GM18499 (cell line): ENCODE measurements around the gene UBAC1.
"Not testable (repeated sequence)": the region's sequence is repeated elsewhere in the genome, so short reads cannot be mapped to it uniquely, and the experiment has no call there.

Source experiments
- ATAC-seq: cut with Tn5 transposase; IDR thresholded peaks from one replicate; pipeline ENCODE4 v1.9.1; 2021; ENCODE audit warnings: moderate number of reproducible peaks; ENCODE audit not compliant: insufficient read depth, unreplicated experiment

Gene UBAC1

DNA sequence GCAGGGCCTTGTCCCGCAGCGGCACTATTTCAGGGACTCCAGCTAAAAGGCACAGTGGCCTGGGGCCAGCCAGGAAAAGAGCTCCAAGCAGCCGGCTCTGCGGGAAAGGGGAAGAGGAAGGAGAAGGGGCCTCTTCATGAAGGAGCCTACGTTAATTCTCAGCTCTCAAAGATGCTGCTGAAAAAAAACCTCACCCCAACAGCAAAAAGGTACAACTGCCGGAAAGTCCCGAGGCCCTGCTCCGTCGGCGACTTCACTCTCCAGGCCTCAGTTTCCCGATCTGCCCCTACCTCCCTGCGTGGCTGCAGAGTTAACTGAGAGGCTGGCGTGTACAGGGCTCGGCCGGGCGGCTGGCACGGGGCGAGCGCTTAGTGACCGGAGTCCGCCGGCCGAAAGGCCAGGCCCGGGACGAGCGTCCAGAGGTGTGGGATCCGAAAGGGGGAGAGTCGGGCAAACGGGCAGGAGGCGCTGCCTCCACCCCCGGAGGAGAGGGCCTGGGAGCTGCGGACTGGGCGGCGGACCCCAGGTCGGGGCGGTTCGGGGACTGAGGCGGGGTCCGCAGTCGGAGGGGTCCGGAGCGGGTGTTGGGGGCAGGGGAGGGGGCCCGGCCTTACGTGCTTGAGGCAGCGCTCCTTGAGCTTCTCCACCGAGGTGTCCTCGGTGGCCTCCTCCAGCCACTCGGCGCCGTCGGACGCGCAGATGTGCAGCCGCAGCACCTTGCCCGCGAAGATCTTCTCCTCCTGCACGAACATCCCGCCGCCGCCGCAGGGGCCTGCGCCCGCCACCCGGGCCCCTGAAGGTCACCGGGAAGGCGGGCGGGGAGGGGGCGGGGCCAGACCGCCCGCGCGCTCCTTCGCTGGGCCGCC lies 529 bp downstream of the UBAC1 start:
- ATAC-seq: no peak

DNA sequence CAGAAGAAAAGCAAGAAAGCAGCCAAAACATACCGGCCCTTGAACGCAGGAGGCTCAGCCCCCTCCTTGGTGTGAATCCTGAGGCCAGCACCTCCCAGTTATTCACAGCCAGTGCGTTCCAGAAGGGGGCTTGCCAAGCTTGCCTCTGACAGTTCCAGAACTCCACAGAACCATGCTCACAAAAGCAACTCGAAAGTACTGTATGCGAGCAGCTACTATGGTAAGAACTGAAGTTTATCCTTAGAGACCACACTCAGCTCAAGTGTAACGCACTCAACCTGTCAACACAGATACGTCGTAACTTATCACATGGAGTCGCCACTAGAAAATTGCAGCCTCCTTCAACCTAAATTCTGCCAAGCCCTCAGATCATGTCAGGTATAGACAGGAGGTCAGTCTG lies 1.4 kb downstream of the UBAC1 start:
- no peak for ATAC-seq

DNA sequence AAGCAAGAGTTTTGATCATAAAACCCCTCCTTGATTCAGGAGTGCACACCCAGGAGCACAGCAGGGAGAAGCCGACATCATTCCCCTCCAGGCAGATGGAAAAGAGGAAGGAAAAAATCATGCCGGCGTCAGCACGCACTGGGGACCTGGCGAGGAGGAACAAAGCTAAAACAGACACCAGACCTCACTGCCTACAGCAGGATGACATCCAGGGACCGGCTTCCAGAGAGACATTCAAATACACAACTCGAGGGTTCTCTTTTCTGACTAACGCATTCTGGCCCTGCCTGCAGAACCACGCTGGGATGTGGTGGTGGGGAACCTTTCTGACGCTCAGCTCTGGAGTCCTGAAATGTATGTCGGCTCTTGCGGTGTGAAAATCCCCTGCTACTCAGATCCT lies 2.7 kb downstream of the UBAC1 start:
- no peak for ATAC-seq

DNA sequence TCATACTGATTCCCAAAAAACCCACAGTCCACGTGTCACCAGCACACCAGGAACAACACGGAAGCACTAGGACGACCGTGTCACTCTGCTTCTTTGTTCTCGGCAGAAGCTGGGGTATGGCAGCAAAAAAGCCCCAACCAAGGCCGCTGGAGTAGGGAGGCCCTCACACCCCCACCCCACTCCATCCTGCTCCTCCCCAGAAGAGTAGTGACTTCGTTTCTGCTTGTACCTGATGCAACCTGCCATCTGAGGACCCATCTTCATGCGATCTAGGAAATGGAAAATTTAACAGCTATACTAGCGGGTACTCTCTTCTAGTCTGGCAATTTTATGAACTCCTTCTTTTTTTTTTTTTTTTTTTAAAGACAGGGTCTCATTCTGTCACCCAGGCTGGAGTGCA lies 3.7 kb downstream of the UBAC1 start:
- no peak for ATAC-seq

DNA sequence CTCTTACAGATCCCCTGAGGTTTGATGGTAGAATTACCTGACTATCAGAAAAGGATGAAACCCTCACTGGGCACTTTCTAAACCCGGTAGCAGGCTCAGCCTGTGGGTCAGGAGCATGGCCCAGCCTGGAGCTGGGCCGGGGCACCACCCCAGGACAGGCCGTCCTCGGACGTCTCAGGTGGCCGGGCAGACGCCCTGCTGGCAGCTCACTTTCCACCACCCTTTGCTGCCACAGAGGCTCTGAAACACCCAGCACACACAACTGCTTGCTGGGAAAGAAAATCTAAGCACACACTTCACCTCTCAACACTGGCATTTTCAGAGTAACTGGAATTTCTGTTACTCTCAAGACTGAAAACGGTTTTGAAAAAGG lies 4.4 kb downstream of the UBAC1 start:
- no peak for ATAC-seq

DNA sequence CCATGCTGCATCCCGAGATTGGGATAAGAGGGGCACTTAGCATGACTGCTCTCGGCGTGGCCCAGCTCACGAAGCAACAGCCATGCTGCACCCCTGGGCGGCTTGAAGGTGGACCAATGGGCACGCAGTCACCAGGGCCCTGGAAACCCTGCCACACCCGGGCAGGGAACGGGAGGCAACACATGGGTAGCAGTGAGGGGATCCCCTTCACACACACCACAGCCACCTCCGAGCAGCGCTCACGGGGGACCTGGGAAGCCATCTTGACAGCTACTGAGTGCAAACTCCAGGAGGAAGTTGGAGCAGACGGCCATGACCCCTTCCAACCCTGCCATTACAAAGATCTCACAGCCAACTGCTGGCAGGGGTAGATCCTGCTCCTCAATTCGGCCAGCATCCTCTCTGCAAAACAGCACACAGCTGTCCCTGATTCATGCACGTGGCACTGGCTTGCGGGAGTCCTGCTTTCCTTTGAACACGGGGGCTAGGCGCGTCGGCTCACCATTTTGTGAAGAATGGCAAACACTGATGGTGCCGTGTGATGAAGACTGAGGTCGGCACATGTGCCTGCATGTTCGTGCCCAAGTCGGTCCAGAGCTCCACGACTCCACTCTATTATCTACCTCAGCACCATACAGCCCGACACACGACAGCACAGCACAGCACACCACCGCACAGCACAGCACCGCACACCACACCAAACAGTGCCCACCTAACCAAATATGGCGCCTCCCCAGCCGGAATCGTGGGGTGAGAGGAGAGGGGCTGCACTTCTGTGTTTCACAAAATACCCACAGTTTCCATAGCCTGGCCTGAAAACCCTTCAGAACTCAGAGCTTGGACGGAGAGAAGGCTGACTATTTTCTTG lies 5.0 kb downstream of the UBAC1 start:
- no peak for ATAC-seq

DNA sequence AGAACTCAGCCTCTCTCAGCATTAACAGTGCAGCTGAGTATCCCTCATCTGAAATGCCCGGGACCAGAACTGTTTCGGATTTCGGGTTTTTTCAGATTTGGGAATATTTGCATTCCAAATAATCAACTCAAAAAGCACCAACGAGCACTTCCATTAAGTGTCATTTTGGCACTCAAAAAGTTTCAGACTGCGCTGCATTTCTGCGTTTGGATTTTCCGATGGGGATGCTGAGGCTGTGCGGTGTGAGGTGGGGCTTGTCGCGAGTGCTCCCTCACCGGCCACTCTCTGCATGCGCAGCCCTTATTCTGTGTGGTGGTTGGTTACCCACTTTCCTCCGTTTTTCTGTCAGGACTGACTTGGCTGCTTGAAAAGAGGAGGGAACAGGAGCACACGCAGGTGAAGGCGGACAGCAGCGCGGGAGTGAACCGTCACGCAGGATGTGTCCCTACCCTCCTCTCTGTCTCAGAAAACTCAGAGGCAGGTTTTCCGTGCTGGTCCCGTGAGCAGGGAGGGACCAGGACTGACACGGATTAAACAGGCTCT lies 8.4 kb downstream of the UBAC1 start:
- no peak for ATAC-seq

DNA sequence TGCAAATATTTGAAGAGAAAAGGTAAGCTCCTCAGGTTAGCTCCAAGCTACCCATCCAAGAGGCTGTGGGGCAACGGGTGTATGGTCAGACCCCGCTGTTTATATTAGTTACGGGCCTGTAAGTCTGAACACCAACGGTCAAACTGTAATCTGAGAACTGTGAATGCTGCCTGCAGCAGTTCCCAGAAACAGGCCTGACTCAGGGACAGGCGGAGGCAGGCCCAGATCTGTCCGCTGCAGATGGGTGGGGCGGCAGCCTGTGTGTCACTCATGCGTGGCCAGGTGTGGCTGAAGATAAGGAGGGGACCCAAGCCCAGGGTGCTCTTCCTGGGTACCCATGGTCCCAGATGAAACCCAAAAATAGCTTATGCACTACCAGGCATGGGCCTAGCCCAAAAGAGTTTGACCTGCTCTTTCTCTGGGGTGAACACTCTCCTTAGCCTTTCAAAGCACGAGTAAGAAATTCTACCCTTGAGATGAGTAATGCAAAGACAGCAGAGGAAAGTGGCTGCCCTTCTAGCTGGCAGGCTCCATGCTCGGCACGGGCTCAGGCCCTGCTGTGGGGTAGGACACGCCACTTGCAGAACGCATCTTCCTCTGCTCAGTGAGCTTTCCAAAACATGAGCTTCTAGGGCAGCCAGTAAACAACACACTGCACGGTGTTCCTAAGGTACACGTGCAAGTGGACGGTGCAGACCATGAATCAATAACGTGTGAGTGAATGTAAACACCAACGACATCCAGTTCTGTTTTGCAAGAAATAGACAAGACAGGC lies 9.1 kb downstream of the UBAC1 start:
- ATAC-seq: no peak

DNA sequence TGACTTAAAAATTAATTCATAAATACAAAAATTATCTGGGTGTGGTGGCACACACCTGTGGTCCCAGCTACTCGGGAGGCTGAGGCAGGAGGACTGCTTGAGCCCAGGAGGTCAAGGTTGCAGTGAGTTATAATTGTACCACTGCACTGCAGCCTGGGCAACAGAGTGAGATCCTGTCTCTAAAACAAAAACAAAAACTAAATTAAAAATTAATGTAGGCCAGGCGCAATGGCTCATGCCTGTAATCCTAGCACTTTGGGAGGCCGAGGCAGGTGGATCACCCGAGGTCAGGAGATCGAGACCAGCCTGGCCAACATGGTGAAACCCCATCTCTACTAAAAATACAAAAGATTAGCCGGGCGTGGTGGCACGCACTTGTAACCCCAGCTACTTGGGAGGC lies 9.9 kb downstream of the UBAC1 start:
- not testable (repeated sequence) for ATAC-seq

DNA sequence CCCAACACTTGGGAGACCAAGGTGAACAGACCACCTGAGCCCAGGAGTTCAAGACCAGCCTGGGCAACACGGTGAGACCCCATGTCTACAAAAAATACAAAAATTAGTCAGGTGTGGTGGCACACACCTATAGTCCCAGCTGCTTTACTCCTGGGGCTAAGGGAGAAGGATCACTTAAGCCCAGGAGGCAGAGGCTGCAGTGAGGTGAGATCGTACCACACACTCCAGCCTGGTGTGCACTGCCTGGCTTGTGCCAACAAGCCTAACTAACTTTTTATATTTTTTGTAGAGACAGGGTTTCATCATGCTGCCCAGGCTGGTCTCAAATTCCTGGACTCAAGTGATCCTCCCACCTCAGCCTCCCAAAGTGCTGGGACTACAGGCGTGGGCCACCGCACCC lies 10.3 kb downstream of the UBAC1 start:
- ATAC-seq: not testable (repeated sequence)

DNA sequence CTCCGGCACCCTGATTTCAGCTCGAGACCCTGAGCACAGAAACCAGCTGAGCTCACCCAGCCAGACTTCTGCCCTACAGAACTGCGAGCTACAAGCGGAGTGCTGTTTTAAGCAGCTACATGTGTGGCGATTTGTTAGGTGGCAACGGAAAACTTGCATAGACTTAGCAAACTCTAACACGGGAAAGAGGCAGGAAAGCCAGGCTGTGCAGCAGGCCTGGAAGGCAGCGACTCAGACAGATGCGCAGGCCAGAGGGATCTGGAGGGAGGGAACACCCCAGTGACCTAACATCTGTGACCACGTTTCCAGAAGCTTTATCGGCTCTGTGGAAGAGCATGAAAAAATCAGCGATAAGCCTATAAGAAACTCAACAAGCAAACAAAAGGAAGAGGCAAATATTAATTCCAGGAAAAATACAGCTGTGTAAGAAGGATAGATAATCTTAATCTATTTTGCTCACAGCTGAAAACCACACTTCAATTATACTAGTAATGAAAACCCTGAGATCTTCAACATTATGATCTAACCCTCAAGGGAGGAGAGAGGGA lies 11.0 kb downstream of the UBAC1 start:
- no peak for ATAC-seq

DNA sequence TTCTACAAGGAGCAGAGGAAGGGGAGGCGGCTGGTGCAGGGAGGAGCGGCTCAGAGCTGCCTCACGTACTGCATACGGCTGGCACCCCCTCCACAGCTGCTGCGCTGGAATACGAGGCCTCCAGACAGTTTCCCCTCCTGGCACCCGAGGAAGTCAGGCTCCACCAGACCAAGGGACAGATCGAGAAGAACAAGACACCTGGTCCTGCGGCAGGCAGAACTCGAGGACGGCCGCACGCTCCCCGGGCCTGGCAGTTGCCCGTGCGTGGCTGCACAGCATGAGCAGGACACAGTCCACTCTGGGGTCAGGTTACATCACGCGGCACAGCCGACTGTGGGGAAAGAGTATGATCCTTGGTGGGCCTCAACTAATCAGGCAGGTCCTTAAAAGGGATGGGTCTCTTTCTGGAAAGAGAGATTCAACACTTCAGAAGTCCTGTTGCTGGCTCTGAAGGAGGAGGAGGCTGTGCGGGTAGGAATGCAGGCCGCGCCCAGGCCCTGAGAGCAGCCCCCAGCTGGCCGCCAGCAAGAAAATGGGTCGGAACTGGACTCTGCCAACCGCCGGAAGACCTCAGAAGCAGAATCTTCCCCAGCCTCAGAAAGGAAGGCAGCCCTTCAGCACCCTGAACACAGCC lies 11.6 kb downstream of the UBAC1 start:
- ATAC-seq: no peak

DNA sequence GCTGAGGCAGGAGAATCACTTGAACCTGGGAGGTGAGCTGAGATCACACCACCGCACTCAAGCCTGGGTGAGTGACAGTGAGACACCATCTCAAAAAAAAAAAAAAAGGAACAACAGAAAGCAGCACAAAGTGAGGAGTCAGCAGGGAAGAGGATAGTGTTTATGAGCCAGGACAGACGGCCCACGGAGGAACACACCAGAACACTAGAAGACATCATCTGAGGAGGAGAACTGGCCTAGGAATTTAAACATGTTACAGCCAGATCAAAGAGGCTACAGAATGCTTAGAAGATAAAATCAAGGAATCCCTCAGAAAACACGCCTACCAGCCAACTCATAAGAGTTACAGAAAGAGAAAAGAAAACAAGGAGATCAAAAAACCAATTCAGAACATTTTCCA lies 12.2 kb downstream of the UBAC1 start:
- ATAC-seq: no peak

DNA sequence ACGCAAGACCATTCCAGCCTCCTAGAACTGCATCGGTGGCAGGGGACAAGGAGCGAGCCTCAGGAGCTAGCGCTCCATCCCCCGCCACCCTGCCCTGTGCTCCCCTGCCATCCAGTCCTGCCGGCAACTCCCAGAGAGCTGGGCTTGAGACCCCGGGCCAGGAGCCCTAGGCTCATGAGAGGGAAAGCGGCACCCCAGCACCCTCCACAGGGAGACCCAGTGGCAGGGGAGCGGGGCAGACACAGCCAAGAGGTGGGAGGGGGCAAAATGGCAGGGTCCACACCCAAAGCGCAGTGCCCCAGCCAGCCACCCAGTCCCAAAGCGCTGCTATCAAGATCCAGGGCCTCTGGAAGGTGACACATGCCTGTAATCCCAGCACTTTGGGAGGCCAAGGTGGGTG lies 12.7 kb downstream of the UBAC1 start:
- ATAC-seq: no peak

DNA sequence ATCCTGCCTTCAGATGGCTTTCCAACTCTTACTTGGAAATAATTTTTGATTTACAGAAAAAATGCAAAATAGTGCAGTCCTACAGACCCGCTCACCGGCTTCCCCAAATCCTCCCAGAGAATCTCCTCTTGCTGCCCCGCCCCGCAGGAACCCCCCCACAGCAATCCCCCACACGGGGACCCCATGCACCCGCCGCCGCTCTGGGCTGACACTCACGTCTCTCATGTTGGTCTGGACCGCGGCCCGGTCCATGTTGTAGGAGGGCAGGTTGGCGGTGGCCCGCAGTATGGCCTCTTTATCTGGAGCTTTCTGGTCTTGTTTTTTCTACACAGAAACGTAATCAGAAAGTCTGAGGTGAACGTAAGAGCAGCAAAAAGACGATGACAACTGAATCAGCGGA lies 13.6 kb downstream of the UBAC1 start:
- ATAC-seq: no peak

DNA sequence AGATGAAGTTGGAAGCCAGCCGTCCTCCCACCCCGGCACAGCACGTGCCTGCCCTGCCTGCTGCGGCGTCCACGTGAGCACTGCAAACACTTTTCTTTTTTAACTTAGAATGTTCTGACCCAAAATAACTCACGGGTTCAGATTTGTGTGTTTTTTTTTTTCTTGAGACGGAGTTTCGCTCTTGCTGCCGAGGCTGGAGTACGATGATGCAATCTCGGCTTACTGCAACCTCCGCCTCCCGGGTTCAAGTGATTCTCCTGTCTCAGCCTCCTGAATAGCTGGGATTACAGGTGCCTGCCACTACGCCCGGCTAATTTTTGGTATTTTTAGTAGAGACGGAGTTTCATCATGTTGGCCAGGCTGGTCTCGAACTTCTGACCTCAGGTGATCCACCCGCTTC lies 14.1 kb downstream of the UBAC1 start:
- not testable (repeated sequence) for ATAC-seq

DNA sequence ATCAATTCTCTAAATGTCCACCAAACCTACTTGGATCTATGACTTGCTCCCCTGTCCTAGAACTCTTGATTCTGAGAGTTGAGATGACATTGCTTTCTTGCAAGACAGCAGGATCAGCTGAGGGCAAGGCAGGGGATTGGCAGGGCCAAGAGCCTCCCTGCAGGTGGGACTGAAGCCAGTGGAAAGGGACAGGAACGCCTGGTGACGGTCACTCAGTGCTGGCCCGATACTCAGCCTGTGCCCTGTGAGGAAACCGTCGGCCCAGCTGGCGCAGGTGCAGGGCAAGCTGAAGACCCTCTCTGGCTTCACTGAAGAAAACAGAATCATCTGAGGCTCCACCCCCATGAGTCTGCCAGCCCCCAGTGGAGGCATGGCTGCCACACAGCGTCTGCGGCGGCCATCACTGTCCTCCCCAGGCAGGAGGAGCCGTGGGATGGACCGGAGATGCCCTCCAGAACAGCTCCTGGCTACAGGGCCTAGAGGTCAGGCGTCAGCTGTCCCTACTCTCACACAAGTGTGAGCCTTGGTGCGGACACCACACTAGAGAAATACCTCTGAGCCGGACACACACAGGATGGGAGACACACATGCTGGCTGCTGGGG lies 14.7 kb downstream of the UBAC1 start:
- no peak for ATAC-seq

DNA sequence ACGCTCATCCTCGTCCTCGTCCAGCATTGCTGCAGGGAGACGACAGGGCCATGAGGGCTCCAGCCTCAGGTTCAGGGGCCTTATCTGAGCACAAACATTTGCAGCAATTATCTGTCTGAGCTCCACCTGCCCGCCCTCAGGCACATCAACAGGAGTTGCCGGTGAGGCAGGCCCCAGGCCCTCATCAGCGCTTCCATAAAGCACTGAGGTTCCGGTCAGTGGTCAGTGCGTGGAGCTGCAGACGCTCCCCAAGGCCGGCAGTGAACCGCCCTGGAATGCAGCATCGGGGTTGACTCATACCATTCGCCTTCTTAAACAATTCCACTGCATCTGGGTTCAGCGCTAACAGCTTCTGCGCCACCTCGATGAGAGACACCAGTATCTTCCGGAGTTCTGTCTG lies 15.2 kb downstream of the UBAC1 start:
- no peak for ATAC-seq

DNA sequence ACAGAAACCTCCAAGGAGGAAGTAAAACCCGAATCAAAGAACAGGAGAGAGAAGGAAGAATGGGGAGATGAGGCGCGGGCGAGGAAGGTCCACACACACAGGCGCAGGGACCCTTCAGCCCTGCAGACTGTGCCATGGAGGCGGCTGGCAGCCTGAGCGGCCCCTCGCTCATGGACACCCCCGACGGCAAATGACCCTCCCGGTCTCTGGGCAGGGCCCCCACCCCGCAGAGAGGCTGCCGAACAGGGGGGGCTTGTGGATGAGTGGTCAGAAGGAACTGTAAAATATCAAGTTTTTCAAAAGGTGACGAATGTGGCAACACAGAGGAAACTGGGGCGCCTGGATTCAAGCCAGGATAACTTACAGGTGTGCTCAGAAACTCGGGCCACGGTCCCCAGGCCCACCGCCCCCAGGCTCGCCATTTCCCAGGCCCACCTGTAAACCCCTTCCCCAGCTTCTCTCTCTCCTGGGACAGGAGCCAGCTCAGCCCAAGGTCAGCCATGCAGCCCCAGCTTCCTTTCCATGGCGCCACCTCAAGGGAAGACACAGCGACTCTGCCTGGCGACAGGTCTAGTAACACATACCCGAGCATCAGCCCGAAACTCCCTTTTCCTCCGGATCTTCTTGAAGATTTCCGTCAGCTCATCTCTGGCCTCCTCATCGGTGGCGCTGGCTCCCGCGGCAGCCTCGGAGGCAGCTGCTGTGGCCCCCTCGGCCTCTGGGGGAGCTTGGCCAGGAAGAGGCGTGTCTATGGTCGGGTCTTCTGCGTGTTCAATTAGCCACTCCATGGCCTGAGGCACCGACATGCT lies 16.5 kb downstream of the UBAC1 start:
- ATAC-seq: no peak
